Neural cell (in vitro differentiated cells): ENCODE data around the gene TMEM132A. TPM values are rescaled to one million over a fixed set of nuclear protein-coding genes. Genes with fewer than 3 reads are reported as not detected.

Source experiments
- H2AFZ ChIP-seq: fragments of 200-600, 300-800 bp; sonication (generic), shearing (Covaris generic); 2 replicates; pipeline ENCODE4 v1.6.0; 2014; ENCODE audit warnings: low read depth, mild to moderate bottlenecking, antibody characterized with exemption, low read length, moderate library complexity
- H3F3A ChIP-seq: fragments of 200-600 bp; shearing (Covaris generic); 2 replicates; pipeline ENCODE4 v1.6.1; 2016; ENCODE audit warnings: mild to moderate bottlenecking, moderate library complexity, mixed read lengths, antibody characterized with exemption, low read length; ENCODE audit not compliant: insufficient read depth, poor library complexity, severe bottlenecking
- H3K27ac ChIP-seq: fragments of 200-600, 300-800 bp; sonication (generic), shearing (Covaris generic); 2 replicates; pipeline ENCODE4 v1.5.1; 2014; ENCODE audit warnings: mild to moderate bottlenecking, low read length, moderate library complexity
- H3K27me3 ChIP-seq: fragments of 300-800, 200-600 bp; sonication (generic), shearing (Covaris generic); 2 replicates; pipeline ENCODE4 v1.6.0; 2014; ENCODE audit warnings: mild to moderate bottlenecking, low read depth, low read length, moderate library complexity; ENCODE audit not compliant: insufficient read depth
- H3K36me3 ChIP-seq: fragments of 300-800, 200-600 bp; sonication (generic), shearing (Covaris generic); 2 replicates; pipeline ENCODE4 v1.5.1; 2014; ENCODE audit warnings: mild to moderate bottlenecking, antibody characterized with exemption, low read length, moderate library complexity; ENCODE audit not compliant: insufficient read depth
- H3K4me2 ChIP-seq: fragments of 300-800, 200-600 bp; sonication (generic), shearing (Covaris generic); 2 replicates; pipeline ENCODE4 v1.6.0; 2014; ENCODE audit warnings: mild to moderate bottlenecking, low read length
- H3K4me3 ChIP-seq: fragments of 300-800, 200-600 bp; sonication (generic), shearing (Covaris generic); 2 replicates; pipeline ENCODE4 v1.5.1; 2014; ENCODE audit warnings: mild to moderate bottlenecking, low read length, moderate library complexity
- H3K79me2 ChIP-seq: fragments of 200-600 bp; shearing (Covaris generic); replicated peaks from 2 replicates; pipeline ENCODE4 v1.6.0; 2014; ENCODE audit warnings: mild to moderate bottlenecking, low read length, moderate library complexity; ENCODE audit not compliant: insufficient read depth
- H3K9ac ChIP-seq: fragments of 300-800, 200-600 bp; sonication (generic), shearing (Covaris generic); 2 replicates; pipeline ENCODE4 v1.6.1; 2016; ENCODE audit warnings: mild to moderate bottlenecking, low read length, mixed read lengths
- H3K9me2 ChIP-seq: fragments of 200-600 bp; shearing (Covaris generic); 2 replicates; pipeline ENCODE4 v1.6.1; 2016; ENCODE audit warnings: mild to moderate bottlenecking, low read length, mixed read lengths; ENCODE audit not compliant: insufficient read depth
- H3K9me3 ChIP-seq: fragments of 200-600, 300-800 bp; sonication (generic), shearing (Covaris generic); 2 replicates; pipeline ENCODE4 v1.6.1; 2016; ENCODE audit warnings: mild to moderate bottlenecking, mixed run types, low read length, moderate library complexity, mixed read lengths
- H4K20me1 ChIP-seq: fragments of 200-600 bp; shearing (Covaris generic); 2 replicates; pipeline ENCODE4 v1.6.1; 2016; ENCODE audit warnings: mild to moderate bottlenecking, mixed run types; ENCODE audit not compliant: insufficient read depth
- EP300 ChIP-seq: fragments of 450-650 bp; conservative IDR thresholded peaks from 2 replicates; pipeline ENCODE4 v1.6.1; 2014; ENCODE audit warnings: antibody characterized with exemption, mild to moderate bottlenecking, moderate library complexity; ENCODE audit not compliant: poor library complexity, severe bottlenecking
- EZH2 ChIP-seq: fragments of 200-600, 300-800 bp; shearing (Covaris generic), sonication (generic); IDR thresholded peaks from 2 replicates; pipeline ENCODE4 v1.6.1; 2014; ENCODE audit warnings: antibody characterized with exemption, low read length, borderline replicate concordance, mild to moderate bottlenecking; ENCODE audit not compliant: insufficient read depth, poor library complexity, severe bottlenecking
- MXI1 ChIP-seq: fragments of 450-650 bp; conservative IDR thresholded peaks from 2 replicates; pipeline ENCODE4 v1.6.1; 2014; ENCODE audit warnings: antibody characterized with exemption, mild to moderate bottlenecking; ENCODE audit not compliant: poor library complexity, severe bottlenecking
- POLR2AphosphoS5 ChIP-seq: IDR thresholded peaks from 2 replicates; pipeline ENCODE4 v1.6.1; 2012
- RAD21 ChIP-seq: fragments of 450-650 bp; conservative IDR thresholded peaks from 2 replicates; pipeline ENCODE4 v1.6.1; 2014; ENCODE audit warnings: antibody characterized with exemption, mild to moderate bottlenecking, moderate library complexity
- SMC3 ChIP-seq: fragments of 450-650 bp; conservative IDR thresholded peaks from 2 replicates; pipeline ENCODE4 v1.6.1; 2014; ENCODE audit warnings: antibody characterized with exemption, mild to moderate bottlenecking, moderate library complexity; ENCODE audit not compliant: poor library complexity
- TAF1 ChIP-seq: IDR thresholded peaks from 2 replicates; pipeline ENCODE4 v1.6.1; 2012; ENCODE audit warnings: low read depth
- polyA plus RNA-seq: library from polyadenylated mRNA; depleted of rRNA; stranded (reverse); fragments of >200 nt; gene quantifications from 2 replicates; pipeline ENCODE4 v1.2.3, GENCODE V29; 2014
- TF ChIP-seq, protein P1 (sequence below): fragments of 450-650 bp; IDR thresholded peaks from 2 replicates; pipeline ENCODE4 v1.5.1; 2014; ENCODE audit warnings: antibody characterized with exemption, mild to moderate bottlenecking, moderate library complexity; ENCODE audit not compliant: poor library complexity, severe bottlenecking
- TF ChIP-seq, protein P2 (sequence below): IDR thresholded peaks from 2 replicates; pipeline ENCODE4 v1.6.1; 2012; ENCODE audit warnings: borderline replicate concordance

TMEM132A gene
- polyA plus RNA-seq, 1 donor from 2014 or later: 215 TPM

DNA sequence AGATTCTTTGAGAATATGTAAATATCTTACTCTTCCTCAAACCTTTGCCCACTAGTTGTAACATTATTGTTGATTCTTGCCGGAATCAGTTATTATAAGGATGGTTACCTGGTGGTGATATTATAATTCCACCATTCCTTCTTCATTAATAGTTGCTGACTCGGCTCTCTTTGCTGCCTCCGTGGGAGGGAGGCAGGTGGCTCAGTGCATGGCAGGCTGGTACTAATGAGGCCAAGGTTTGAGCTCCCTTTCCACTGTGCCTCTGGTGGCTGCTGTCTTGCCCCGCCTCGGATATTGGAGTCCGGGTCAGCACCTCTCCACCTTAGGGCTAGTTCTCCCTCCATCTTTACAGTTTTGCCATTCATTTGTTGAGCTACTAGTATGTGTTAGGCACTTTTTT is 59.9 kb downstream of the TMEM132A start:
- Histone ChIP-seq H4K20me1 (no peaks in the 10 kb centered on the region), H3K4me3 (no peak overlapping the region), H3K79me2 (no peaks in the 10 kb centered on the region), H2AFZ (no peak overlapping the region), H3K4me2 (no peak overlapping the region), H3F3A (no peaks in the 10 kb centered on the region), H3K9me3 (no peaks in the 10 kb centered on the region), H3K9ac (no peak overlapping the region), H3K9me2 (no peaks in the 10 kb centered on the region), H3K36me3 (no peaks in the 10 kb centered on the region), H3K27ac (no peak overlapping the region), H3K27me3 (no peaks in the 10 kb centered on the region)
- TF ChIP-seq EZH2: no peak
- no peak for TF ChIP-seq TAF1
- no peak for TF ChIP-seq POLR2AphosphoS5
- TF ChIP-seq, protein P1, sequence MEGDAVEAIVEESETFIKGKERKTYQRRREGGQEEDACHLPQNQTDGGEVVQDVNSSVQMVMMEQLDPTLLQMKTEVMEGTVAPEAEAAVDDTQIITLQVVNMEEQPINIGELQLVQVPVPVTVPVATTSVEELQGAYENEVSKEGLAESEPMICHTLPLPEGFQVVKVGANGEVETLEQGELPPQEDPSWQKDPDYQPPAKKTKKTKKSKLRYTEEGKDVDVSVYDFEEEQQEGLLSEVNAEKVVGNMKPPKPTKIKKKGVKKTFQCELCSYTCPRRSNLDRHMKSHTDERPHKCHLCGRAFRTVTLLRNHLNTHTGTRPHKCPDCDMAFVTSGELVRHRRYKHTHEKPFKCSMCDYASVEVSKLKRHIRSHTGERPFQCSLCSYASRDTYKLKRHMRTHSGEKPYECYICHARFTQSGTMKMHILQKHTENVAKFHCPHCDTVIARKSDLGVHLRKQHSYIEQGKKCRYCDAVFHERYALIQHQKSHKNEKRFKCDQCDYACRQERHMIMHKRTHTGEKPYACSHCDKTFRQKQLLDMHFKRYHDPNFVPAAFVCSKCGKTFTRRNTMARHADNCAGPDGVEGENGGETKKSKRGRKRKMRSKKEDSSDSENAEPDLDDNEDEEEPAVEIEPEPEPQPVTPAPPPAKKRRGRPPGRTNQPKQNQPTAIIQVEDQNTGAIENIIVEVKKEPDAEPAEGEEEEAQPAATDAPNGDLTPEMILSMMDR: no peak
- TF ChIP-seq, protein P2, sequence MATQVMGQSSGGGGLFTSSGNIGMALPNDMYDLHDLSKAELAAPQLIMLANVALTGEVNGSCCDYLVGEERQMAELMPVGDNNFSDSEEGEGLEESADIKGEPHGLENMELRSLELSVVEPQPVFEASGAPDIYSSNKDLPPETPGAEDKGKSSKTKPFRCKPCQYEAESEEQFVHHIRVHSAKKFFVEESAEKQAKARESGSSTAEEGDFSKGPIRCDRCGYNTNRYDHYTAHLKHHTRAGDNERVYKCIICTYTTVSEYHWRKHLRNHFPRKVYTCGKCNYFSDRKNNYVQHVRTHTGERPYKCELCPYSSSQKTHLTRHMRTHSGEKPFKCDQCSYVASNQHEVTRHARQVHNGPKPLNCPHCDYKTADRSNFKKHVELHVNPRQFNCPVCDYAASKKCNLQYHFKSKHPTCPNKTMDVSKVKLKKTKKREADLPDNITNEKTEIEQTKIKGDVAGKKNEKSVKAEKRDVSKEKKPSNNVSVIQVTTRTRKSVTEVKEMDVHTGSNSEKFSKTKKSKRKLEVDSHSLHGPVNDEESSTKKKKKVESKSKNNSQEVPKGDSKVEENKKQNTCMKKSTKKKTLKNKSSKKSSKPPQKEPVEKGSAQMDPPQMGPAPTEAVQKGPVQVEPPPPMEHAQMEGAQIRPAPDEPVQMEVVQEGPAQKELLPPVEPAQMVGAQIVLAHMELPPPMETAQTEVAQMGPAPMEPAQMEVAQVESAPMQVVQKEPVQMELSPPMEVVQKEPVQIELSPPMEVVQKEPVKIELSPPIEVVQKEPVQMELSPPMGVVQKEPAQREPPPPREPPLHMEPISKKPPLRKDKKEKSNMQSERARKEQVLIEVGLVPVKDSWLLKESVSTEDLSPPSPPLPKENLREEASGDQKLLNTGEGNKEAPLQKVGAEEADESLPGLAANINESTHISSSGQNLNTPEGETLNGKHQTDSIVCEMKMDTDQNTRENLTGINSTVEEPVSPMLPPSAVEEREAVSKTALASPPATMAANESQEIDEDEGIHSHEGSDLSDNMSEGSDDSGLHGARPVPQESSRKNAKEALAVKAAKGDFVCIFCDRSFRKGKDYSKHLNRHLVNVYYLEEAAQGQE: no peak
- TF ChIP-seq RAD21: no peak
- no peak for TF ChIP-seq SMC3

DNA sequence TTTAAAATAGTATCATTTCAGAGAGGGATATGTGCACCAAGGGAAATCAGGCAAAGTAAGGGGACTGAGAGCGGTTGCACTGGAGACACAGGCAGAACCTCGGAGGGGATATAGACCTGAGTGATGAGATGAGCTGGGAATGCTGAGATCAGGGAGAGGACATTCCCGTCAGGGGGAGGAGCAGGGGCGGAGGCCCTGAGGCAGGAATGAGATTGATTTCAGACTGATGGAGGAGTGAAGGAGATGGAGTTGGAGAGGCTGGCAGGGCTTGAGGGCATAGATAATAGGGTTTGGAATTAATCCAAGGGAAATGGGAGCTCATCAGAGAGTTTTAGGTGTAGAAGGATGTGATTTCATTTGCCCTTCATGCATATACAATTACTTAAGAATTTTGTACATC is 60.4 kb downstream of the TMEM132A start:
- Histone ChIP-seq H3K9ac (no peak overlapping the region), H3K79me2 (no peaks in the 10 kb centered on the region), H3K27ac (no peak overlapping the region), H3K9me2 (no peaks in the 10 kb centered on the region), H4K20me1 (no peaks in the 10 kb centered on the region), H3F3A (no peaks in the 10 kb centered on the region), H3K27me3 (no peaks in the 10 kb centered on the region), H3K4me2 (no peak overlapping the region), H2AFZ (no peak overlapping the region), H3K4me3 (no peak overlapping the region), H3K36me3 (no peaks in the 10 kb centered on the region), H3K9me3 (no peaks in the 10 kb centered on the region)
- TF ChIP-seq EP300 (no peak), MXI1 (no peak), SMC3 (no peak), EZH2 (no peak), POLR2AphosphoS5 (no peak), RAD21 (no peak), TAF1 (no peak)
- TF ChIP-seq, protein P1: no peak
- TF ChIP-seq, protein P2: no peak
